ENCODE results near the gene KRT83. TPM values are rescaled to one million over a fixed set of nuclear protein-coding genes. Genes with fewer than 3 reads are reported as not detected.

The KRT83 gene
- total and polyA plus RNA-seq, 2 donors (not counting 1 experiment from before 2014, with no cell fraction given) = not detected

DNA sequence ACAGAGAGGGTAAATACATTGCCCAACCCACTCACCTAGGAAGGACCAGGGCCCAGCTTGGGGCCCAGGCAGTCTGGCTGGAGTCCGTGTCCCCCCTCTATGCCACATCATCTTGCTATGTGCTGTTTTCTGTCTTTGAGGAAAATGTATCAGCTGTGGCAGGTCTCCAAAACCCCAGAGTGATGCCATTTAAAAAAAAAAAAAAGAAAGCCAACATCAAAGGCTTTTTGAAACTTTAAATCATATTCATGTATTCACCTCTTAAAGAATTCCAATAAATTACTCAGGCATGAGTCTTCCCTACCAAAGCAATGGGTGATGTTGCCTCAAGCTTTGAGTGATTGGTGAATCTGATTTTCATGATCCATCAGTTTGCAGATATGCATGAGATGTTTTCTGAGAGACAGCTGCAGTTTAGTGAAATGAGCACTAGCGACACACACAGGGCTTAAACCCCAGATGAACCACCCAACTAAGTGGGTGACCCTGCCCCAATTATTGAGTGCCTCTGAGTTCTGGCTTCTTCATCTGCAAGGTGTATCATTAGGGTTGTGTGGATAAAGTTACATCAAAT is 35.9 kb downstream of the KRT83 start:
- H4K20me1 ChIP-seq (ENCODE audit: control insufficient read depth, insufficient read depth, low read length, poor library complexity, severe bottlenecking) = no peaks in the 10 kb centered on the region
- TF ChIP-seq EZH2 (IDR thresholded peaks at IDR 0.05; ENCODE audit: borderline replicate concordance, insufficient read depth, low read depth, low read length, poor library complexity, severe bottlenecking) = no peak
- no peak for TF ChIP-seq CTCF (IDR thresholded peaks at IDR 0.05)
- no peaks in the 10 kb centered on the region for H3K9me3 ChIP-seq (ENCODE audit: control extremely low read depth in 1 of 3, control insufficient read depth in 2 of 3, insufficient read depth in 1 of 3, low read length in 2 of 3)
- DNase-seq = no peak
- H3K36me3 ChIP-seq (replicated peaks in 1 of 2; ENCODE audit: control extremely low read depth in 1 of 2, control insufficient read depth in 1 of 2, extremely low read depth in 1 of 2, insufficient read depth in 2 of 2, low read length in 1 of 2) = no peaks in the 10 kb centered on the region
- H3K4me3 Mint-ChIP-seq = no peak overlapping the region
- no peaks in the 10 kb centered on the region for H3K4me1 ChIP-seq (ENCODE audit: control insufficient read depth in 2 of 2, insufficient read depth in 2 of 2, low read length in 2 of 2)
- CTCF ChIA-PET = no interaction called here
- H3K9me3 Mint-ChIP-seq (ENCODE audit: insufficient read depth) = no peaks in the 10 kb centered on the region
- no peak overlapping the region for H3K4me3 ChIP-seq (ENCODE audit: control extremely low read depth in 1 of 5, extremely low read depth in 1 of 5, insufficient read depth in 1 of 5, low read depth in 2 of 5, low read length in 4 of 5)
- H2AFZ ChIP-seq (ENCODE audit: insufficient read depth, low read depth, low read length, poor library complexity, severe bottlenecking) = no peak overlapping the region
- 80% methylated on average over 1 of the region's 2 CpGs for WGBS (ENCODE audit: insufficient coverage)
- H3K27me3 ChIP-seq (replicated peaks in 1 of 4; ENCODE audit: control extremely low read depth in 1 of 4, control insufficient read depth in 3 of 4, insufficient read depth in 4 of 4, low read length in 3 of 4) = peaks cover 0 to 2% (median 0%) of the 10 kb centered on the region in 4 experiments
- intact Hi-C loops (cut with micrococcal nuclease) = no loop called here
- no peak overlapping the region for H3K27ac ChIP-seq (ENCODE audit: low read length in 2 of 2)
- peaks cover 11% of the 10 kb centered on the region for H3K27me3 Mint-ChIP-seq
- H3K27ac Mint-ChIP-seq = no peak overlapping the region
- H3K4me1 Mint-ChIP-seq = no peaks in the 10 kb centered on the region
- H3K4me2 ChIP-seq (replicated peaks; ENCODE audit: low read depth, low read length, poor library complexity, severe bottlenecking) = no peak overlapping the region
- H3K79me2 ChIP-seq (ENCODE audit: control insufficient read depth, insufficient read depth, low read length) = no peaks in the 10 kb centered on the region
- POLR2A ChIA-PET = no interaction called here
- no peak for ATAC-seq (ENCODE audit: low read depth)
- no peak overlapping the region for H3K9ac ChIP-seq (ENCODE audit: low read length)

- no peak for TF ChIP-seq CTCF (IDR thresholded peaks at IDR 0.05)
- TF ChIP-seq EZH2 (IDR thresholded peaks at IDR 0.05; ENCODE audit: borderline replicate concordance, insufficient read depth, low read depth, low read length, poor library complexity, severe bottlenecking) = no peak
- Histone ChIP-seq H3K9me3 (ENCODE audit: control extremely low read depth in 1 of 3, control insufficient read depth in 2 of 3, insufficient read depth in 1 of 3, low read length in 2 of 3) (no peaks in the 10 kb centered on the region), H3K27me3 (replicated peaks in 1 of 4; ENCODE audit: control extremely low read depth in 1 of 4, control insufficient read depth in 3 of 4, insufficient read depth in 4 of 4, low read length in 3 of 4) (peaks cover 0 to 7% (median 0%) of the 10 kb centered on the region in 4 experiments), H3K36me3 (replicated peaks in 1 of 2; ENCODE audit: control extremely low read depth in 1 of 2, control insufficient read depth in 1 of 2, extremely low read depth in 1 of 2, insufficient read depth in 2 of 2, low read length in 1 of 2) (no peaks in the 10 kb centered on the region), H2AFZ (ENCODE audit: insufficient read depth, low read depth, low read length, poor library complexity, severe bottlenecking) (no peak overlapping the region), H3K9ac (ENCODE audit: low read length) (no peak overlapping the region), H3K4me2 (replicated peaks; ENCODE audit: low read depth, low read length, poor library complexity, severe bottlenecking) (no peak overlapping the region), H3K4me3 (ENCODE audit: control extremely low read depth in 1 of 5, extremely low read depth in 1 of 5, insufficient read depth in 1 of 5, low read depth in 2 of 5, low read length in 4 of 5) (no peak overlapping the region), H3K4me1 (ENCODE audit: control insufficient read depth in 2 of 2, insufficient read depth in 2 of 2, low read length in 2 of 2) (no peaks in the 10 kb centered on the region), H3K79me2 (ENCODE audit: control insufficient read depth, insufficient read depth, low read length) (no peaks in the 10 kb centered on the region), H4K20me1 (ENCODE audit: control insufficient read depth, insufficient read depth, low read length, poor library complexity, severe bottlenecking) (no peaks in the 10 kb centered on the region), H3K27ac (ENCODE audit: low read length in 2 of 2) (no peak overlapping the region)
- intact Hi-C loops (cut with micrococcal nuclease) = no loop called here
- H3K27me3 Mint-ChIP-seq = peaks cover 17% of the 10 kb centered on the region
- no peak overlapping the region for H3K27ac Mint-ChIP-seq
- ChIA-PET POLR2A (no interaction called here), CTCF (no interaction called here)
- H3K9me3 Mint-ChIP-seq (ENCODE audit: insufficient read depth) = no peaks in the 10 kb centered on the region
- no peaks in the 10 kb centered on the region for H3K4me1 Mint-ChIP-seq
- WGBS (ENCODE audit: insufficient coverage) = 100% methylated on average over 1 of the region's 4 CpGs
- H3K4me3 Mint-ChIP-seq = no peak overlapping the region
- ATAC-seq (ENCODE audit: low read depth) = no peak
- DNase-seq = no peak
These were observed 36.5 kb downstream of the KRT83 start for GRCh38 chr12:52284562-52285171.
